Activated CD4-positive, alpha-beta T cell treated with anti-CD3 and anti-CD28 coated beads for 48 hours (primary cell): ENCODE measurements around the gene BCAS3.
"Not testable (repeated sequence)": the region's sequence is repeated elsewhere in the genome, so short reads cannot be mapped to it uniquely, and the experiment has no call there.

ENCODE experiments used
- DNase-seq: peaks from one replicate; pipeline ENCODE4 v3.0.0-alpha.2; 2020

BCAS3 gene

DNA sequence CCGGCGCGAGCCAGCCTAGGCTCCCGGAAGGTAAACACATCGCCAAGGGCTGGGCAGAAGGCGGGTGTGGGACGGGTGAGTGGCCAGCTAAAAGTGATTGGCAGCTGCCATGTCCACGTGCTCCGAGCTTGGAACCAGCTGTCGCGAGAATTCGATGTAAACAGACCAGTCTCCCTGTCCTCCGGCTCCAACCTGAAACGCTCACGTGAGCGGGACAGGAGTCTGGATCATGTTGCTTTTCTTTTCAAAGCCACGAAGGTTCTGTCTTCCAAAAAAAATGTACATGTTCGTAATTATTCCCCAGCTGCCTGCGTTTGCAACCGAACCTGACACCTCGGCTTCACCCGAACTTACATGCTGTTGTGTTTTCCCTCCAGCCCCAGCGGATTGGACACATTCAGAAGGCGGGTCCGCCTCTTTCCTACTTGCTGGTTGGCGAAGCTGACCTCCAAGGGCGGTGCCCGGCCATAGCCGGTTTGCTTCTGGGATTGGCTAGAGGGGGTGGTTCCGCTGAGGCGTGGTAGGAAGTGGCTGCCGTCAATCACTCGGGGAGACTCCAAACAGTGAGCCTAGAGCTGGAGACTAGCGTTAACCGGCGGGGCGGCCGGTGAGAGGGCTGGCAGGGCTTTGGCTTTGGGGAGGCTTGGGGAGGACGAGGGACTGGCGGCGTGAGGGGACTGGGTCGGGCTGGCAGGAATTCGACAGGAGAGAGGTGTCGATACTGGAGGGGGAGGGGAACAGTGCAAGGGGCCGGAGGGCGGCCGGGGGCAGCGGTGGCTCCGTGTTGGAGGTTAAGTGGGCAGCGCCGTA is at the start of gene BCAS3:
TSS of gene BCAS3 (plus strand) at position 544 of the 810 bp plus-strand sequence.
- peak; percentile 98 for DNase-seq

DNA sequence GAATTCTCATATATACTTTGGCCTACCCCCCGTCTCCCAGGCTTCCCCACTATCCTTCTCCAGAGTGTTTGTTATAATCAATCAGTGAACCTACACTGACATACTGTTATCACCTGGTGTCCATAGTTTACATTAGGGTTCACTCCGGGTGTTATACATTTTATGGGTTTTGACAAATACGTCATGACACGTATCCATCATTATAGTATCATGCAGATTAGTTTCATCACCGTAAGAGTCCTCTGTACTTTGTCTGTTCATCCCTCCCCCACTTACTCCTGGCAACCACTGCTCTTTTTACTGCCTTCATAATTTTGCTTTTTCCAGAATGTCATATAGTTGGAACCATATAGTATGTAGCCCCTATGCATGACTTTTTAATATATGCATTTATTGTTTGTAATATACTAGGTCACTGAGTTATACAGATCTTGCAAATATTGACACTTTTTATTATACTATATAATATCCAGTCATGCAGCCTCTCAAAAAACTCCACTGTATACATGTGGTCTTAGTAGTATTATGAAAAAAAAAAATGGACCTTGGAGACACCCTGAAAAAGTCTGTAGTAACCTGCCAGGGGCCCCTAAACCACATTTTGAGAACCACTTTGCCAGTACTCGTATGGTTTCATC is 49.3 kb upstream of the BCAS3 start:
- no peak for DNase-seq

DNA sequence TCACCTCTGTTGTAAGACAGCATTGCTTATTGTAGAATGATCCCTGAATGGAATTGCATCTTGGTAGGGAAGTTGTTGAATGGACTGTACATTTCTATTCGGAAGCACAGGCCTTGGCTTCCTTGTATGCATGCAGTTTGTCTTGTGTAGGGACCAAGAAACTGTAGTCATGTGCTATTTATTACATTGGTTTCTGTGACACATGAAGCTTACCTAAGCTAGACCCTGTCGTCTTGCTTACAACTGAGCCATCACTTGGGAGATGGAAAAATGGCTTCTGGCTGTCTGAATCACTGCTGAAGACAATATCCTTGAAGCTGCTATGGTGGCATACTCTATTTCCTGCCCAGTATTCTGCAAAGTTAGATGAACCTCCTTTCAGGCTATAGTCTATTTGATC is 48.5 kb upstream of the BCAS3 start:
- no peak for DNase-seq

DNA sequence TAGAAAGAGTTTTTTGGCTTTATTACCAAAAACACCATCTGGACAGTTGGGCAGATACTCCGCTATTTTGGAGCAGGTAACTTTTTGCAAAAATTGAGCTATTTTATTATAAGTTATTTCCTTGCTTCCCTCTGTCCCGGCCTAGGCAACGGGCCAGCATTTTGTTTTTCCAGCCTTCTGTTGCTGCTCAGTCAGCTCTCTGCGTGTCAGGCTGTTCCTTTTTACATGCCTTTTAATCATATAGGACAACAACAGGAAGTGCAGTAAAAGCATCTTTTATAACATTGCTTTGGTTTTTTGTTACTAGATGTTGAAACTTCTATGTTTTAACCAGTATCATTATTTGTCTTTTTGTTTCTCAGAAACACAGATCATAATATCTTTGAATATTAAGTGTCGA is 47.3 kb upstream of the BCAS3 start:
- no peak for DNase-seq

DNA sequence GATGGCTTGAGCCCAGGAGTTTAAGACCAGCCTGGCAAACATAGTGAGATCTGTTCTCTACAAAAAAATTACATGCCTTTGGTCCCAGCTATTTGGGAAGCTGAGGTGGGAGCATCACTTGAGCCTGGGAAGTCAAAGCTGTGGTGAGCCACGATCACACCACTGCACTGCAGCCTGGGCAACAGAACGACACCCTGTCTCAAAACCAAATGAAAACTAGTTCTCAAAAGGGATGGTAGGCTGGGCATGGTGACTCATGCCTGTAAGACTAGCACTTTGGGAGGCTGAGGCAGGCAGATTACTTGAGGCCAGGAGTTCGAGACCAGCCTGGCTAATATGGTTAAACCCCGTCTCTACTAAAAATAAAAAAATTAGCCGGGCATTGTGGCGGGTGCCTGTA is 46.5 kb upstream of the BCAS3 start:
- DNase-seq: no peak

DNA sequence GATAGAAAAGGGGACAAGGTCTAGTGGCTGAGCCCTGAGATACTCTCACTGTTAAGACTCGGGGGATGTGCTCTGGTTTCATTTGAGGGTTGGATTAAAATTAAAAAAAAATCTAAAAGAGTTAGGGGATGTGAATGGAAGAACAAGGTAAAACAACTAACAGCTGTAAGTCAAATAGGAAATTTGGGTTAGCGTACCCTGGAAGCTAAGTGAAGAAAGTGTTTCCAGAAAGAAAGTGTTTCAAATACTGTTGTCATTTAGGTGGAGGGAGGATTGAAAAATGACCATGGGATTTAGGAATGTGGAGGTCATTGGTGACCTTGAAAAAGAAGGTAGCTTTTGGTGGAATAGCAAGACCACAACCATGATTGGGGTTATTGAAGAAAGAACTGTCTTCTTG is 40.0 kb upstream of the BCAS3 start:
- no peak for DNase-seq

DNA sequence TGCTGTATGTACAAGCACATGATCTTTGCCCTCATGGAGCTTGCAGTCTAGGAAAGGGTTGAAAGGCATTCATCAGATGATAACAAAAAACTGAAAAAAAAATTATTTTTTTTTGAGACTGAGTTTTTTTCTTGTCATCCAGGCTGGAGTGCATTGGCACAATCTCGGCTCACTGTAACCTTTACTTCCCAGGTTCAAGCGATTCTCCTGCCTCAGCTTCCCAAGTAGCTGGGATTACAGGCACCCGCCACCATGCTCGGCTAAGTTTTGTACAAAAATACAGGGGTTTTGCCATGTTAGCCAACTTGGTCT is 38.7 kb upstream of the BCAS3 start:
- DNase-seq: no peak

DNA sequence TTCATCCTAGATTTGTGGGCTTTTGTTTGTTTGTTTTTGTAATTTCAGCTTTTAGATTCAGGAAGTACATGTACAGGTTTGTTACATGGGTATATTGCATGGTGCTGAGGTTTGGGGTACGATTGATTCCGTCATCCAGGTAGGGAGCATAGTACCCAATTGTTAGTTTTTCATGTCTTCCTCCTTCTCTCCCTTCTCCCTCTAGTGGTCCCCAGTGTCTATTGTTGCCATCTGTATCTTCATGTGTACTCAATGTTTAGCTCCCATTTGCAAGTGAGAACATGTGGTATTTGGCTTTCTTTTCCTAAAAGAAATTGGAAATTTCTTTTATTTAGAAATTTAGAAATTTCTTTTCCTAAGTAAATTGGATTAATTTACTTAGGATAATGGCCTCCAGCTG is 37.1 kb upstream of the BCAS3 start:
- no peak for DNase-seq

DNA sequence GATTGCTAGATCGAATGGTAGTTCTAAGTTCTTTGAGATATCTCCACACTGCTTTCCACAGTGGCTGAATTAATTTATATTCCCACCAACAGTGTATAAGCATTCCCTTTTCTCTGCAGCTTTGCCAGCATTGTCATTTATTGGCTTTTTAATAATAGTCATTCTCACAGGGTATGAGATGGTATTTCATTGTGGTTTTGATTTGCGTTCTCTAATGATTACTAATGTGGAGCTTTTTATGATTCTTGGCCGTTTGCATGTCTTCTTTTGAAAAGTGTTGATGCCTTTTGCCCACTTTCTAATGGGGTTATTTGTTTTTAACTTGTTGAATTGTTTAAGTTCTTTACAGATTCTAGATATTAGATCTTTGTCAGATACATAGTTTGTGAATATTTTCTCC is 36.5 kb upstream of the BCAS3 start:
- DNase-seq: no peak

DNA sequence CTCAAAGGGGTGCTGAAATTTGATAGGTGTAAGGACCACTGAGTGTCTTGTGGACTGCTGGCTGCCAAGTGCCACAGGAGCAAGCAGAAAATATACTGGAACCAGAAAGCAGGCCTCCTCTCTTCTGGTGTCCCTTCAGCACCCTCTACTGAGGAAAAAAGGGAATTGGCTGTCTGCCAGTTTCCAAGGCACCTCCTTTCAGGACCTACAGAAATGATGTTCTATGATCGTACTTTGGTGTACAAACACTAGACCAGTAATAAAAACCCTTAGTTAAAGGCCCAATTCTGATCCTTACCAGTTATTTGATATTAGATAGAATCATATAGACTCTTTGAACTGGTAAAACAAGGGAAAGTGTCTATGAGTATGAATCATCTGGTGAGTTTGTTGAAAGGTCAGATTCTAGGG is 35.8 kb upstream of the BCAS3 start:
- peak; percentile 64 for DNase-seq

DNA sequence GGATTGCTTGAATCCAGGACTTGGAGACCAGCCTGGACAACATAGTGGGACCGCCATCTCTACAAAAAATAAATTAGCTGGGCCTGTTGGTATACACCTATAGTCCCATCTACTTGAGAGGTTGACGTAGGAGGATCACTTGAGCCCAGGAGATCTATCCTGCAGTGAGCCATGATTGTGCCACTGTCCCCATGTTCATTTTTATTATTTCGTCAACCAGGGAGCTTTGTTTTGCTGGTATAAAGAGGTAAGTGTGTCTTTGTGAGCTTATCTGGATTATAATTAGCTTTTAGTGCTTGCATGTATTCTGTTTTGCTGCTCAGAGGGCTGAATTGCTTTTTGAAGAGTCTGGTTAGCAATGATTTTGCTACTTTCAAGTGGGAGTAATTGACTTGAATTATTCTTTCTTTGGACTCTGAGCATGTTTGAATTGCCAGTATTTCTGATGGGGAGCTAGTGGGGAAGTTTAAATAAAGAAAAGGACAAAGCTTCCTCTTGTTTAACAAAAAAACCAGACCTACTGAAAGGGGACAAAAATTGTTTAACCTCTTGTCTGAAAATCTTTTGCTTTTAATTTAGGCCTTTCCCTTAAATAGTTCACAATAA is 31.6 kb upstream of the BCAS3 start:
- no peak for DNase-seq

DNA sequence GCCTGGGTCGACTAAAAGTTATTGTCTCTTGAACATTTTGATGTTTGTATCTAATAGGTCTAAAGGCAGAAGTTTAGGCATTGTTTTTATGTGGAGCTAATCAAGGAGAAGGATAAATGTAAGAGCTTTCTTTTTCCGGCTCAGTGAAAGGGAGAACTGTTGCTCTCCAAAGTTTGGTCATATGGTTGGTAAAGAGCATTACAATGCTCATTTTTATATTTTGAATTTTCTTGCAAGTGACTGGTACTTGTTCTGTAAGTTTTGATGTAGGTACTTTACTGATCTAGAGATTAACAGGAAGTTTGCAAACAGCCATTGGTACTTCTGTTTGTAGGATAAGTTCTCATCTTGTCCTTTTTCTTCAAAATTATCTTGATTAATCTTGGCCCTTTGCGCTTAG is 30.9 kb upstream of the BCAS3 start:
- DNase-seq: no peak

DNA sequence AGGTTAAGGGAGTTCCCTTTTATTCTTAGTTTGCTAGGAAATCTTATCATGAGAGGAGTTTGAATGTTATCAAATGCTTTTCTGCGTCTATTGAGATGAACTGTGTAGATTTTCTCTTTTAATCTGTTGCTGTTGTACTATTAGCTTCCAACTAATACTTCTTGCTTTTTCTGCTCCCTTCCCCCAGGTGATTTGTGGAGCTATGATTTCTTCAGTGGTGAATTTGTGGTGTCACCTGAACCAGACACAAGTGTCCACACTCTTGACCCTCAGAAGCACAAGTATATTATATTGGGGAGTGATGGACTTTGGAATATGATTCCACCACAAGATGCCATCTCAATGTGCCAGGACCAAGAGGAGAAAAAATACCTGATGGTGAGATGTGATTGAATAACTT is 29.9 kb upstream of the BCAS3 start:
- no peak for DNase-seq

DNA sequence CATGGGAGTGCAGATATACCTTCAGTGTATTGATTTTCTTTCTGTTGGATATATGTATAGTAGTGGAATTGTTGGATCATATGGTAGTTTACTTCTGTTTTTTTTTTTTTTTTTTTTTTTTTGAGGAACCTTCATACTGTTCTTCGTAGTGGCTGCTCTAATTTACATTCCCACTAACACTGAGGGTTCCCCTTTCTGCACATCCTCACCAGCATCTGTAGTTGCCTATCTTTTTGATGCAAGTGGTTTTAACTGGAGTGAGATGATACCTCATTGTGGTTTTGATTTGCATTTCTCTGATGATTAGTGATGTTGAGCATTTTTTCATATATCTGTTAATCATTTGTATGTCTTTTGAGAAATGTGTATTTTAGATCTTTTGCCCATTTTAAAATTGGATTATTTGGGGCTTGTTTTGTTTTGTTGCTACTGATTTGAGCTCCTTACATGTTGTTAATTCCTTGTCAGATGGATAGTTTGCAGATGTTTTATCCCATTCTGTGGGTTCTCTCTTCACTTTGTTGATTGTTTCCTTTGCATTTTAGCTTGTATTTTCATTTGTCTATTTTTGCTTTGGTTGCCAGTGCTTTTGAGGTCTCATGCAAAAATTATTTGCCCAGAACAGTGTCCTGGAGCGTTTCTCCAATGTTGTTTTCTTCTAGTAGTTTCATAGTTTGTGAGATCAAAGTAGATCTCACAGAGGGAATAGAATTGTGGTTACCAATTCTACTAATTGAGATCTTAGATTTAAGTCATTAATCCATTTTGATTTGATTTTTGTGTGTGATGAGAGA is 25.0 kb upstream of the BCAS3 start:
- DNase-seq: no peak

DNA sequence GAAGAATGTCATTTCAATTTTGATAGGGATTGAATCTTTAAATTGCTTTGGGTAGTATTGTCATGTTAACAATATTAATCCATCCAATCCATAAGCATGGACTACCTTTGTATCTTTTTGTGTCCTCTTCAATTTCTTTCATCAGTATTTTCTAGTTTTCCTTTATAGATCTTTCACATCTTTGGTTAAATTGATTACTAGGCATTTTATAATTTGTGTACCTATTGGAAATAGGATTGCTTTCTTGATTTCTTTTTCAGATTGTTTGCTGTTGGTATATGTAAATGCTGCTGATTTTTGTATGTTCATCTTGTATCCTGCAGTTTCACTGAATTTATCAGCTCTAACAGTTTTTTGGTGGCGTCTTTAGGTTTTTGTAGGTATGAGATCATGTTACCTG is 24.1 kb upstream of the BCAS3 start:
- DNase-seq: no peak

DNA sequence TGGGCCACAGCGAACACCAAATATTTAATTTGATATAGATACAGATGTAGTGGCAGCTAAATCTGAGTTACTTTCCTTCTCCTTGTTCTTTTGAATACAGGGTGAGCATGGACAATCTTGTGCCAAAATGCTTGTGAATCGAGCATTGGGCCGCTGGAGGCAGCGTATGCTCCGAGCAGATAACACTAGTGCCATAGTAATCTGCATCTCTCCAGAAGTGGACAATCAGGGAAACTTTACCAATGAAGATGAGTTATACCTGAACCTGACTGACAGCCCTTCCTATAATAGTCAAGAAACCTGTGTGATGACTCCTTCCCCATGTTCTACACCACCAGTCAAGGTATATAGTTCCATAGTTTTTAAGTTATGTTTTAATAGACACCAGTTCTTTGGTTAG is 21.2 kb upstream of the BCAS3 start:
- no peak for DNase-seq

DNA sequence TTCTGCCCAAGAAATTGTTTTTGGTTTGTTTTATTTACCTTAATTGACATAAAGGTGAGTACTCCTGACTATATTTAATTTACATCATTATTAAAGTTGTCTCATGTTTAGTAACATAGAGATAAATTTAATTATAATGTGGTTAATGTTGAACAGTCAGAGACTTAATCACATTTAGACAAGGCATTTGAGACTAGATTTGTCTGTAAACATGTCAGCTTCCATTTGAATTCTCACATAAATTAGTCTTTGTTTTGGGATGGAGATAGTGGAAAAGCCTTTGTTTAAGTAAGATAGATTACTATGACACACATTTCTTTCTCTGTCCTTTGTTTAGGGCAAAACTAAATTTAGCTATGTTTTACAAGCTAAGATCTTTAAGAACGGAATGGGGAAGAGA is 18.5 kb upstream of the BCAS3 start:
- no peak for DNase-seq

DNA sequence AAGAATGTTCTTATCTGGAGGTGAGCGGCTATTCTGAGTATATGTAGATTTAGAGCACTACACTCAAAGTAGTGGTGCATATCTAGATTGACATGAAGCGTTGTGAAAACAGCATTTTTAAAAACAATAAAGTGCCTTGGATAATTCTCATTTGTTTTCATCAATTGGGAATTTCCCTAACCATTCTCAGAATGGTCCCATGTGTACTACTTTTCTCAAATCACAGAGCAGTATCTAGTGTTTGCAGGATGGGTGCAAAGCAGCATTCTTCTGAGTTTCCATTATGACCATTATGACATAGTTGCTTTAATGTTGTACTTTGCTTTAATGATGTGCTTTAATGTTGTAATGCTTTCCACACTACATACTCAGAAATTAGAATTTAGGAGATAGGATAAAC is 16.2 kb upstream of the BCAS3 start:
- DNase-seq: no peak

DNA sequence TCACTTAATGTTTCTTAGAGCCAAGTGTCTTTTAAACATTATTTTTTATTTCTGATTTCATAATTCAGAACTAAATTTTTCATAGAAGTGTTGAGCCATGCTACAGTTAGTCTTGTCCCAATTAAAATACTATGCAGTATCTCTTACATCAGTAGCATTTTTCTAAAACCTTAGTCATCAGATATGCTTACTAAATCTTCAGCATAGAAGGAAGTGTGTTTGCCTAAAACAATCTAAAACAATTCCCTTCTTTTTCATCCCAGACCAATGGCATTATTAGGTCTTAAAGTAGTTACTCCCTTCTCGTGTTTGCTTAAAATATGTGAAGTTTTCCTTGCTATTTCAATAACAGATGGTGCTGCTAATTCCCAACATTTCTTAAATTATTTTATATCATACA is 13.6 kb upstream of the BCAS3 start:
- no peak for DNase-seq

DNA sequence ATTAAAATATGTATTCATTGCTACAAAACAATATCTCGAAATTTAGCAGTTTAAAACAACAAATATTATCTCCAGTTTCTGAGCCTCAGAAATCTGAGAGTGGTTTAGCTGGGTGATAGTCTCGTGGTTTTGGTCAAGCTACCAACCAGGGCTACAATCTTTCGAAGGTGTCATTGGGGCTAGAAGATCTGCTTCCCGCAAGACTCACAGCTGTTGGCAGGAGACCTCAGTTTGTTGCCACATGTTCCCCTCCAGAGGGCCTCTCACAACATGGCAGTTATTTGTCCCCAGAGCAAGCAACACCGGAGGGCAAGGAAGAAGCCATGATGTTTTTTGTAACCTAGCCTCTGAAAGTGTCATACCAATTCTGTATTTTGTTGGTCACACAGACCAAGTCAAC is 12.0 kb upstream of the BCAS3 start:
- DNase-seq: no peak

DNA sequence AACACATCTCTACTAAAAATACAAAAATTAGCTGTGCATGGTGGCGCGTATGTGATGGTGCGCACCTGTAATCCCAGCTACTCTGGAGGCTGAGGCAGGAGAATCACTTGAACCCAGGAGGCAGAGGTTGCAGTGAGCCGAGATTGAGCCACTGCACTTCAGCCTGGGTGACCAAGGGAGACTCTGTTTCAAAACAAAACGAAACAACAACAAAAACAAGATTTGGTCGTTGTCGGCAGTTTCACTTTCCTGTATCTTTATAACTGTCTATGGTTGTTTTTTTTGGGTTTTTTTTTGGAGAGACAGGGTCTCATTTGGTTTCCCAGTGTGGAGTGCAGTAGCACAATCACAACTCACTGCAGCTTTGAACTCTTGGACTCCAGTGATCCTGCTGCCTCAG is 8.9 kb upstream of the BCAS3 start:
- not testable (repeated sequence) for DNase-seq

DNA sequence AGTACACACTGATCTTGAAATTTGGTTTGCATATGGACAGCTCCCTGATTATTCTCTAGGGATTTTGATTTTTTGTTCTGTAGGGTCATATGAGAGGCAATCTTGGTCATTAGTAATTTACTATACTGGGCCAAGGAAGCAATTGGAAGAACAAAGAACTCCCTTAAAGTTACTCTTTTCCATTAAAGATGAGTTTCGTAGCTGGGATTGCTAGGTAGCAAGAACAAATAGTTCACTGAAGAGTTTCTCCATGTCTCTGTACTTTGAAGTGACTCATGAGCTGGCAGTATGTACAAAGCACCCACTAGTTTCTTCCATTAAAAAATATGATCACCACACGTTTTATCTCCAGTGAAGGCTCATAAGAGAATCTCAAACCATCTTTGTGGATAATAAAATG is 6.2 kb upstream of the BCAS3 start:
- no peak for DNase-seq

DNA sequence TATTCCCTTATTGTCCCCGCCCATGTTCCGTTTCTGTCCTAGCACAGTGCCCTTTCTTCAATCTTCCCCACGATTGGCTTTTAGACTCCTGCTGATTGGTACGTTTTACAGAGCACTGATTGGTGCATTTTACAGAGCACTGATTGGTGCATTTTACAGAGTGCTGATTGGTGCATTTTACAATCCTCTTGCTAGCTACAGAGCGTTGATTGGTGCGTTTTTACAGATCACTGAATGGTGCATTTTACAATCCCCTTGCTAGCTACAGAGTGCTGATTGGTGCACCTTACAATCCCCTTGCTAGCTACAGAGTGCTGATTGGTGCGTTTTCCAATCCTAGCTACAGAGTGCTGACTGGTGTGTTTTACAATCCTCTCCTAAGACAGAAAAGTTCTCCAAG is 3.0 kb upstream of the BCAS3 start:
- not testable (repeated sequence) for DNase-seq

DNA sequence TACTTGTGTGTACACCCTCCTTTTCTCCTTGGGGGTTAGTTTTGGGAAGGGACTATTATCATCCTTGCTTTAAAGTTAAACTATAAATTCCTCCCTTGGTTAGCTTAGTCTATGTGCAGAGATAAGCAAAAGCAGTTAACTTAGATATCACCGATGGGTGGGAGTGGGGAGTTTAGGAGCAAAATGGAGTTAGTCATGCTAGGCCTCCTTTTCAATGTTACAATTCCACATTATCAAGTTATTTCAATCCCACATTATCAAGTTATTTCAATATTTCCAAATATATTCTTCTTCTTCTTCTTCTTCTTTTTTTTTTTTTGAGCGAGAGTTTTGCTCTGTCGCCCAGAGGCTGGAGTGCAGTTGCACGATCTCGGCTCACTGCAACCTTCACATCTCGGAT is 1.7 kb upstream of the BCAS3 start:
- no peak for DNase-seq
